ENCODE measurements around the gene CYBA. TPM values are rescaled to one million over a fixed set of nuclear protein-coding genes. Genes with fewer than 3 reads are reported as not detected.

CYBA gene
- total and polyA plus RNA-seq, 9 of the 15 experiments (the other 6 are each of a cell fraction or from before 2014, with no cell fraction given) = 0.34 to 683 (median 93.0) TPM

DNA sequence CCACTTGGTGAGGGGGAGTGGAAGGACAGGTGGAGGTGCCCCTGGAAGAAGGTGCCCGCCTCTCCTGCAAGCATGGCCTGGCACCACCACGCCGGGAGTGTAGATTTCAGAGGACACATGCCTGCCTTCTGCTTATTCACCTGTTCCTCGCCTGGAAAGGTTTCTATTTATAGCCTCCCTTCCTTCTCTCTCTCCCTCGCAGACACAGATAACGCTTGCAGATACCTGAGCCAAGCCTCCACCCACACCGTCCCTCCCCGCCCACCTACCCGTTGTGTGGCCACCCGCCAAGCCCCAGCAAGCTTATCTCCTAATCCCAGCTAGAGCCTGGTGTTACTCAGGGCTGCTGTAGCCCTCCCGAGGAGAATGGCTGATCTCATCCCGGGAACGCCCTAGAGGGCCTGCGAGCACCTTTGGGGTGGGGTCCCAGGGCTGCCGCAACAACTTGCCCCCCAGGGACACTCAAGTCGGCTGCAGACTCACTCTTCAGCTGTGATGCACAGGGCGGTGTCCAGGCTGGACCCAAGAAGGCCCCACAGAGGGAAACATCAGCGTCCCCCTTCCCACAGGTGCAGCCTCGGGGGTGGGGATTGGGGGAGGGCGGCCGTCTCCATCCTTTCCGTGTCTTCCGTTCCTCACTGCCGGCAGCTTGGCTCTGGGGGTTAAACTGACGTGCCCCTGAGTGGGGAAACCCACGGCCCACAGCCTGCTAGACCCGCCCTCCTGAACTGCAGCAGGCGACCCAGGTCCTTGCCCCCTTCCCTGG lies 37.3 kb upstream of the CYBA start (continued):
- TF ChIP-seq TAF15 (IDR thresholded peaks at IDR 0.05; ENCODE audit: low read depth, low read length) = 0 out of 2 replicates have a peak, but pooled peaks have one; percentile 51
- TF ChIP-seq SREBF2 (CRISPR knock-in tag; IDR thresholded peaks at IDR 0.05) = no peak
- peak; percentile 82 to 88 for TF ChIP-seq TRIM24 (IDR thresholded peaks at IDR 0.05)
- no peak for TF ChIP-seq NCOA2 (IDR thresholded peaks at IDR 0.05; ENCODE audit: partially characterized antibody in 2 of 2)
- TF ChIP-seq HMG20A (CRISPR knock-in tag; conservative IDR thresholded peaks at IDR 0.05) = no peak
- TF ChIP-seq TBP (optimal IDR thresholded peaks at IDR 0.05; ENCODE audit: low read depth, low read length) = peak; percentile 38
- no peak for TF ChIP-seq HNRNPK (IDR thresholded peaks at IDR 0.05; ENCODE audit: low read depth, low read length, poor library complexity, severe bottlenecking)
- TF ChIP-seq ZNF347 (CRISPR knock-in tag; IDR thresholded peaks at IDR 0.05; ENCODE audit: low read depth) = no peak
- TF ChIP-seq HNRNPUL1 (IDR thresholded peaks at IDR 0.05; ENCODE audit: low read length) = no peak
- TF ChIP-seq RB1 (IDR thresholded peaks at IDR 0.05; ENCODE audit: low read depth) = peak; percentile 64
- no peak for TF ChIP-seq ZNF274 (IDR thresholded peaks at IDR 0.05; ENCODE audit: borderline replicate concordance, low read depth, low read length)

DNA sequence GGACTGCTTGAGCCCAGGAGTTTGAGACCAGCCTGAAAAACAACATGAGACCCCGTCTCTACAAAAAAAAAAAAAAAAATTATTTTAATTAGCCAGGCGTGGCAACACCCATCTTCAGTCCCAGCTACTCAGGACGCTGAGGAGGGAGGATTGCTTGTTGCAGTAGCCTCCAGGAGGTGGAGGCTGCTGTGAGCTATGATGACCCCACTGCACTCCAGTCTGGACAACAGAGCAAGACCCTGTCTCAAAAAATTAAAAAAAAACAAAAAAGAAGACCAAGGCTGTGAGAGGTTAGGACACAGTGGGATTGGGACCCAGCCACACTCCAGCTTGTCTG lies 36.8 kb upstream of the CYBA start:
- Histone ChIP-seq H3K4me3 (no peak overlapping the region; the same call in 1 of the 2 replicates), H3K9me1 (ENCODE audit: control insufficient read depth, insufficient read depth, low read length) (no peaks in the 10 kb centered on the region), H3K9ac (ENCODE audit: insufficient read depth in 1 of 2, low read depth in 2 of 2, low read length in 2 of 2) (peak overlapping the region; percentile 47 to 76; a peak in 2 of 4 replicates), H4K20me1 (replicated peaks; ENCODE audit: control insufficient read depth, insufficient read depth, low read length) (no peaks in the 10 kb centered on the region; the same call in 1 of the 2 replicates), H3K79me2 (ENCODE audit: control insufficient read depth, insufficient read depth, low read length) (no peaks in the 10 kb centered on the region; the same call in 2 of the 3 replicates), H3K4me1 (replicated peaks in 1 of 2; ENCODE audit: control insufficient read depth in 2 of 2, insufficient read depth in 2 of 2, low read length in 2 of 2) (peaks cover 45 to 78% of the 10 kb centered on the region in 2 experiments), H3K27me3 (ENCODE audit: control insufficient read depth in 2 of 2, insufficient read depth in 2 of 2, low read length in 2 of 2) (no peaks in the 10 kb centered on the region), H3K9me3 (replicated peaks; ENCODE audit: control insufficient read depth, insufficient read depth, low read depth, low read length) (no peaks in the 10 kb centered on the region), H3K36me3 (ENCODE audit: control insufficient read depth, insufficient read depth, low read length) (no peaks in the 10 kb centered on the region), H3K27ac (ENCODE audit: extremely low read depth, low read depth, low read length) (peak overlapping the region; percentile 44), H3K4me2 (ENCODE audit: insufficient read depth, low read length) (peak overlapping the region; percentile 74), H2AFZ (ENCODE audit: low read depth, low read length) (no peak overlapping the region)
- ATAC-seq (no peak), DNase-seq (ENCODE audit: extremely low read depth in 1 of 4, low spot score in 3 of 4) (peak in 1 of 4 experiments; percentile 66), FAIRE-seq (peak; percentile 59)
- ChIA-PET CTCF (ENCODE audit: low intra/inter-chr PET ratio) (no interaction called here), POLR2A (interaction anchor here (0.6 to 2.1 kb wide), 10 partner anchors 13 to 117 kb away, joined by 3 to 9 read pairs (median 6); partner anchors contain the start of gene ZC3H18)
- 10% methylated on average over 2 of the region's 3 CpGs for WGBS (ENCODE audit: insufficient coverage, low coverage, missing lambda C conversion rate)
- BruUV-seq (replicated peaks) = no TSS peak
- in situ Hi-C loops (cut with MboI) = no loop called here
- intact Hi-C loops (cut with micrococcal nuclease) = loop anchor here (2.0 to 5.0 kb wide), 3 partner anchors 25 to 85 kb away; partner anchors contain the start of gene MVD
- TF ChIP-seq SMARCA5 (IDR thresholded peaks at IDR 0.05) = peak; percentile 98
- no peak for TF ChIP-seq NFIC (IDR thresholded peaks at IDR 0.05)
- TF ChIP-seq, protein P1, sequence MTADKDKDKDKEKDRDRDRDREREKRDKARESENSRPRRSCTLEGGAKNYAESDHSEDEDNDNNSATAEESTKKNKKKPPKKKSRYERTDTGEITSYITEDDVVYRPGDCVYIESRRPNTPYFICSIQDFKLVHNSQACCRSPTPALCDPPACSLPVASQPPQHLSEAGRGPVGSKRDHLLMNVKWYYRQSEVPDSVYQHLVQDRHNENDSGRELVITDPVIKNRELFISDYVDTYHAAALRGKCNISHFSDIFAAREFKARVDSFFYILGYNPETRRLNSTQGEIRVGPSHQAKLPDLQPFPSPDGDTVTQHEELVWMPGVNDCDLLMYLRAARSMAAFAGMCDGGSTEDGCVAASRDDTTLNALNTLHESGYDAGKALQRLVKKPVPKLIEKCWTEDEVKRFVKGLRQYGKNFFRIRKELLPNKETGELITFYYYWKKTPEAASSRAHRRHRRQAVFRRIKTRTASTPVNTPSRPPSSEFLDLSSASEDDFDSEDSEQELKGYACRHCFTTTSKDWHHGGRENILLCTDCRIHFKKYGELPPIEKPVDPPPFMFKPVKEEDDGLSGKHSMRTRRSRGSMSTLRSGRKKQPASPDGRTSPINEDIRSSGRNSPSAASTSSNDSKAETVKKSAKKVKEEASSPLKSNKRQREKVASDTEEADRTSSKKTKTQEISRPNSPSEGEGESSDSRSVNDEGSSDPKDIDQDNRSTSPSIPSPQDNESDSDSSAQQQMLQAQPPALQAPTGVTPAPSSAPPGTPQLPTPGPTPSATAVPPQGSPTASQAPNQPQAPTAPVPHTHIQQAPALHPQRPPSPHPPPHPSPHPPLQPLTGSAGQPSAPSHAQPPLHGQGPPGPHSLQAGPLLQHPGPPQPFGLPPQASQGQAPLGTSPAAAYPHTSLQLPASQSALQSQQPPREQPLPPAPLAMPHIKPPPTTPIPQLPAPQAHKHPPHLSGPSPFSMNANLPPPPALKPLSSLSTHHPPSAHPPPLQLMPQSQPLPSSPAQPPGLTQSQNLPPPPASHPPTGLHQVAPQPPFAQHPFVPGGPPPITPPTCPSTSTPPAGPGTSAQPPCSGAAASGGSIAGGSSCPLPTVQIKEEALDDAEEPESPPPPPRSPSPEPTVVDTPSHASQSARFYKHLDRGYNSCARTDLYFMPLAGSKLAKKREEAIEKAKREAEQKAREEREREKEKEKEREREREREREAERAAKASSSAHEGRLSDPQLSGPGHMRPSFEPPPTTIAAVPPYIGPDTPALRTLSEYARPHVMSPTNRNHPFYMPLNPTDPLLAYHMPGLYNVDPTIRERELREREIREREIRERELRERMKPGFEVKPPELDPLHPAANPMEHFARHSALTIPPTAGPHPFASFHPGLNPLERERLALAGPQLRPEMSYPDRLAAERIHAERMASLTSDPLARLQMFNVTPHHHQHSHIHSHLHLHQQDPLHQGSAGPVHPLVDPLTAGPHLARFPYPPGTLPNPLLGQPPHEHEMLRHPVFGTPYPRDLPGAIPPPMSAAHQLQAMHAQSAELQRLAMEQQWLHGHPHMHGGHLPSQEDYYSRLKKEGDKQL (CRISPR knock-in tag; IDR thresholded peaks at IDR 0.05; ENCODE audit: borderline replicate concordance) = no peak
- TF ChIP-seq HLTF (IDR thresholded peaks at IDR 0.05) = peak; percentile 31; the same call in 1 of the 2 replicates
- TF ChIP-seq ZNF121 (CRISPR knock-in tag; conservative IDR thresholded peaks at IDR 0.05) = peak; percentile 100
- TF ChIP-seq, protein P2, sequence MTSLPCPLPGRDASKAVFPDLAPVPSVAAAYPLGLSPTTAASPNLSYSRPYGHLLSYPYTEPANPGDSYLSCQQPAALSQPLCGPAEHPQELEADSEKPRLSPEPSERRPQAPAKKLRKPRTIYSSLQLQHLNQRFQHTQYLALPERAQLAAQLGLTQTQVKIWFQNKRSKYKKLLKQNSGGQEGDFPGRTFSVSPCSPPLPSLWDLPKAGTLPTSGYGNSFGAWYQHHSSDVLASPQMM (CRISPR knock-in tag; IDR thresholded peaks at IDR 0.05) = no peak
